ENCODE data around the gene STIL.
"Not testable (repeated sequence)": the region's sequence is repeated elsewhere in the genome, so short reads cannot be mapped to it uniquely, and the experiment has no call there.

The STIL gene

GRCh38 chr1:47216278-47217059, 97.5 kb downstream of the STIL start:
- DNase-seq, result no peak

DNA sequence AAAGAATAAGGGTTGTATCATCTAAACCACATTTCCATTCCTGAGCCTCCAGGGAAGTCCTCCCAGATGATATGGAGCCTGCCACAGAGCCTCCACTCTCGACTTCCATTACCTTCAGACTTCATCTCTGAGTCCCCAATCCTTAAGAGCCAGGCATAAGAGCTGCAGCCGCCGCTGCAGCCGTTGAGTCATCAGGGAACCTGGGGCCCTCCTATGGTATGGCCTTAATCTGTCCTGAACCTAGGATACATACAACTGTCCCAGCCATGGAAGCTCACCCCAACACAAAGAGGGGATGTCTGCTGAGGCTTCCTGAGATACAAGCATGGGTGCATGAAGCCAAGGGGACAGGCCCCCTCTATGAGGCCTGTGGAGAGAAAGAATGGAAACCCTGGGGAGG, 98.2 kb downstream of the STIL start:
- no peak for DNase-seq

DNA sequence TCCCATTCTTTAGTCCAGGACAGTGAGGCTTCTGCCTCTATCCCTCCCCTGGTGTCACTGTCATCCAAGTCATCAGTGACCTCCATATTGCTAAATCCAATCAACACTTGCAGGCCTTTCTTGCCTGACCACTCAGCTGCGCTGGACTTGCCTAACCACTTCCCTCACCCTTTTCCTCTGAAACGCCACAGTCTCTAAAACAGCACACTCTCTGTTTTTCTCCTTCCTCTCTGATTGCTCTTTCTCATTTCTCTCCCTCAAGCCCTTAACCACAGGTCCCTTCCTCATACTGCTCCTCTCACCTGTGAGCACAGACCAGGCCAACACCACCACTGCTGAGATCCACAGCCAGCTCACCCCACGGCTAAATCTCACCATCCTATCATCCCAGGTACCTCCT, 99.4 kb downstream of the STIL start:
- DNase-seq, result no peak

DNA sequence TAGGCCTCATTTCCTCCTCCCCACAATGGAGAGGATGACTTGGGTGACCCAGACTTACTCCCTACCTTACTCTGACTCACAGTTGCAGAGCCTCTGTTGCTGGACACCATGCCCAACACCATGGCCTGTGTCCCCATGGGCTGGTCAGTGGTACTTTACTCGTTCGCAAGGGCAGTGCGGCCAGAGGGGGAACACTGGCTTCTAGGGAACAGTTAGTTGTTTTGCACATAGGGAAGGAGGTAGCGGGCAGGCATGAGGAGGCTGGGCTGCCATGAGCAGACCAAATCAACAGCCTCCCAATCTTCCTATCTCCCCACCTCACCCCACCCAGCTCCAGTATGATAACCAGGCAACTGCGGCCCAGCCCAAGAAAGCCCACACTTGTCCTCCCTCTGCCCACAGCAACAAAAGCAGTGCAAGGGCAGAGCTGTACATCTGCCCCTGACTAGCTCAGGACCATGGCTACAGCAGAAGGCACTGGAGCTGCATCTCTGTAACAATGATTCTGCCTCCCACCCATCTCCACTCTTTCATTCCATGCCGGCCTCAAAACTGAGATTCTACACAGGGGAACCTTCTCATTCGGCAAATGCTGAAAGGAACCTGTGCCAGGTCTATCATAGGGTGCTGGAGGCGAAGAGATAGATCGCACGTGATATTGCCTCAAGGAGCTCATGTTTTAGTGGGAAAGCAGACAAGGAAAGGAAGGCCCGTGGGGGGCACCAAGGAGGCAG, 100.5 kb downstream of the STIL start:
- no peak for DNase-seq

DNA sequence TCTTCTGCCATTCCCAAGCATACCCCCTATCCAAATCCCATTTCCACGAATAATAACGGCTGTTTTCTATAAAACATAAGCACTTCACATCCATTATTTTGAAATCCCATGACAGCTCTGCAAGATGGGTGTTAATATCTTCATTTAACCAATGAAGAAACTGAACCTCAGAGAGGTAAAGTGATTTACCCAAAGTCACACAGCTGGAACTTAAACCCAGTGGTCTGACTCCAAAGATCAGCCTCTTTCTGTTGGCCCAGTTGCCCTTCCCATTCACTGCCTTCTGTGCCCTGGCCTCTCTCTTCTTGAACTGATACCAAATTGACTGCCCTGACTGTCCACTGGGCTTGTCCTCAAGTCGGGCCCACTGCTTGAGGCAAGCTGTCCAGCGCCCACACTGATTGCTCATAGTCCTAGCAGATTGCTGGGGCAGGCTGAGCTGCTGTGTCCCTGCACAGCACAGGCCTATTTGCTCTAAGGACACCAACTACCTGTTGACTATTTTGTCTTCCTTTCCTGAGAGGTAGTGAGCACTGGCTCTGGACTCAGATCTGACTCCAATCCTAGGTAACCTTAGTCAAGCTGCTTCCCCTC, 101.2 kb downstream of the STIL start:
- no peak for DNase-seq

DNA sequence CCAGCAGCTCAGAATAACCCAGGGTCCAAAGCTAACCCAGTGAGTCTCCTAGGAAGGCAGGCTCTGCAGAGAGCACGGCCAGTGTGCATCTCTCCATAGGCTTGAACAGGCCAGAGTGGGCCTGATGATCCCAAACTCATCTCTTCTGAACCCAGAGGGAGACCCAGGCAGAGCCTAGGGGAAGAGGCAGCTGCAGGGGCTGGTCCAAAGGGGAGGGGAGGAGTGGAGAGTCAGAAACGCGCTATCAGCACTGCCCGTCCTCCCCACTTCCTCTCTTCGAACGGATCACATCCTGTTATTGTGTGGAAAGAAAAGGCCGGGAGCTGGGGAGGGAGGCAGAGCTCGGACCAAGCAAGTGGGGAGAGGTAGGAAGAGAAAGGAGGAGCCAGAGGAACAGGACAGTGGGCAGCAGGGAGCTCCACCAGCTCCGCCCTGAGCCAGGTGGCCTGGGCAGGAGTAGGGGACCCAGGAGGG, 102.1 kb downstream of the STIL start:
- no peak for DNase-seq

GRCh38 chr1:47210666-47211065, 103.3 kb downstream of the STIL start:
- no peak for DNase-seq

DNA sequence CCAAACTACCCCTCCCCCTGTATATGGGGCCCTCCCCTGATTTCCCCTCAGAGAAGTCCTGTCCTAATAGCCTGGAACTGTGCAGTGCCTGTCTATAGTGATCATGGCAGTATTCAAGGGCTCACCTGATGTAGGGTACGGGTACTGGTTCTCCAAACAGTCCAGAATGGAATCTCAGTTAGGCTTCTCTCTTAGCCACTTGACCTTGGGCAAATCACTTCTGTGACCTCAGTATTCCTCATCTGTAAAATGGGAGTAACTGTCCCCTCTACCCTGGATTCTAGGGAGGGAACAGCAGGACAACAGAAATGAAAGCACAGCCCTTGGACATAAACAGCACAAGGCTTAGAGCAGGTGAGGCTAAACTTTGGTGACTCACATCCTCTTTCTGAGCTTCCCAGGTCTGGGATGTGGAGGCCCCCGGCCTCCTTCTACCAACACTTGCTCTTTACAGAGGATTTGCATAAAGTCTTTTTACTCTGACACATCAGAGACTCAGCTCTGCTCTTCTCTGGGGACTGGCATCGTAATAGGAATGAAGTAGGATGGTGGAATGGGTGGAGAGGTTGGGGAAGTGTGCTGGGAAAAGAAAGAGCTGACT, 104.1 kb downstream of the STIL start:
- no peak for DNase-seq

- no peak for DNase-seq
Measured at GRCh38 chr1:47209091-47209490, 104.9 kb downstream of the STIL start.

GRCh38 chr1:47208374-47208850, 105.5 kb downstream of the STIL start:
- no peak for DNase-seq

DNA sequence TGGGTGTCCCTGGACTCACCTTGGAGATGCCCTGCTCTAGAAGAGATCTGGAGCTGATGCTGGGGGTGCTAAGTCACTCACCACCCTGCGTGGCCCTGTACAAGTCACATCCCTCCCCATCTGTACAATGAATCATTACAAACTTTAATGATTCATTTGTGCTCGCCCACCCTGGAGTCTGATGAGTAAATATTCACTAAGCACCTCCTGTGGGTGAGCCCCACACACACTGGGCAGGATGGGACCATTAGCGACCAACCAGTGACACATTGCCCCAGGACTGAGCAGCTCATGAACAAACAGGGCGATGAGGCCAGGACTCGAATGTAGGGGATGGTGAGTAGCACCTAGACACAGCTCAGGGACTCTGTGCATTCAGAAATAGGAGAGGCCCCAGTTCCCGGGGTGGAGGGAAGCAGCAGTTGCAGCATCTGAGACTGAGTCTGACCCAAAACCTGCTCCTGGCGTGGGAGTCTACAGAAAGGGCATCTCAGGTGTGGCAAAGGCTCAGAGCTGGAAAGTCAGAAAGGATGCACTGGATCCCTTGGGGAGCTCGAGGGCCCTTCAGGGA, 106.1 kb downstream of the STIL start:
- no peak for DNase-seq

DNA sequence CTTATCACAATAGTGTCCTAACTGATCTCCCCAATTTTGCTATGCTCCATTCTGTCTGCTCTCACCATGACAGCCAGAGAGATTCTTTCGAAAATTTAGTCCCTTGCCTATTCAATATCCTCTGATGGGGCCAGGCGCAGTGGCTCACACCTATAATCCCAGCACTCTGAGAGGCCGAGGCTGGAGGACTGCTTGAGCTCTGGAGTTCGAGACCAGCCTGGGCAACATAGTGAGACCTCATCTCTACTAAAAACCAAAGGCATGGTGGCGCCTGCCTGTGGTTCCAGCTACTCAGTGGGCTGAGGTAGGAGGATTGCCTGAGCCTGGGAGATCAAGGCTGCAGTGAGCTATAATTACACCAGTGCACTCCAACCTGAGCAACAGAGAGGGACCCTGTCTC, 108.0 kb downstream of the STIL start:
- DNase-seq, result no peak

DNA sequence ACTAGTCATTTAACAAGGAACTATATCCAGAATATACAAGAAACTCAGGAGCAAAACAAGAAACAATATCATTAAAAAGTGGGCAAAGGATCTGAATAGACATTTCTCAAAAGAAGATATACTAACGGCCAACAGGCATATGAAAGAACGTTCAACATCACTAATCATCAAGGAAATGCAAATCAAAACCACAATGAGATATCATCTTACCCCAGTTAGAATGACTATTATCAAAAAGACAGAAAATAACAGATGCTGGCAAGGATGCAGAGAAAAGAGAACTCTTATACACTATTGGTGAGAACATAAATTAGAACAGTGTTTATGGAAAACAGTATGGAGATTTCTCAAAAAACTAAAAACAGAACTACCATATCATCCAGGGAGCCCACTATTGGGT, 110.4 kb downstream of the STIL start:
- not testable (repeated sequence) for DNase-seq

GRCh38 chr1:47201179-47201578, 112.8 kb downstream of the STIL start:
- DNase-seq, result no peak

Data from NCI-H1436 (cell line).